PC-3 (cell line): Measurements from ENCODE around the gene RPRD1A.

Experiments
- EZH2 ChIP-seq: fragments of 300-600 bp; sonication (generic); IDR thresholded peaks from one replicate; pipeline ENCODE4 v1.6.1; 2017; ENCODE audit warnings: antibody characterized with exemption, mild to moderate bottlenecking, low read length; ENCODE audit not compliant: unreplicated experiment
- EZH2phosphoT487 ChIP-seq: fragments of 300-600 bp; sonication (generic); IDR thresholded peaks from 2 replicates; pipeline ENCODE4 v1.6.1; 2018; ENCODE audit warnings: mild to moderate bottlenecking, antibody characterized with exemption, low read length, borderline replicate concordance
- TF ChIP-seq, protein P1 (sequence below): fragments of 300-600 bp; sonication (generic); conservative IDR thresholded peaks from 2 replicates; pipeline ENCODE4 v1.5.1; 2017; ENCODE audit warnings: antibody characterized with exemption, low read depth, mild to moderate bottlenecking, low read length

DNA sequence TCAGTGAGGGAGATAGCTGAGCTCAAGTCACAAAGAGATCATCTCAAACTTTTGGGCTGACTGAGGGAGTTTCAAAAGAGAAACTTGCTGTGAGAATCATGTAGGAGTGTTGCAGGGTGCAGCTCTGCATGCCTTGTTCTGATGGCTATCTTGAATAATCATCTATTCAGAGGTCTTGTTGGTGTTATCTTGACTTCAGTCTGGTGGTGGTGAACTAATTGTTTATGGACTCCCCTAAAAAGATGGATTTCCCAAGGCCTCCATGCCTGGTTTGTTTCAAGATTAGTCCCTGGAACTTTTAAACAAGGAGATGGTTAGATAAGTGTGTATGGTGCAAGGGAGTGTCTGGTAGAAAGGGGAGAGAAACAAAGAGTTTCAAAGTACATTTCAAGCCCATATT is 32.0 kb upstream of the RPRD1A start:
- TF ChIP-seq, protein P1, sequence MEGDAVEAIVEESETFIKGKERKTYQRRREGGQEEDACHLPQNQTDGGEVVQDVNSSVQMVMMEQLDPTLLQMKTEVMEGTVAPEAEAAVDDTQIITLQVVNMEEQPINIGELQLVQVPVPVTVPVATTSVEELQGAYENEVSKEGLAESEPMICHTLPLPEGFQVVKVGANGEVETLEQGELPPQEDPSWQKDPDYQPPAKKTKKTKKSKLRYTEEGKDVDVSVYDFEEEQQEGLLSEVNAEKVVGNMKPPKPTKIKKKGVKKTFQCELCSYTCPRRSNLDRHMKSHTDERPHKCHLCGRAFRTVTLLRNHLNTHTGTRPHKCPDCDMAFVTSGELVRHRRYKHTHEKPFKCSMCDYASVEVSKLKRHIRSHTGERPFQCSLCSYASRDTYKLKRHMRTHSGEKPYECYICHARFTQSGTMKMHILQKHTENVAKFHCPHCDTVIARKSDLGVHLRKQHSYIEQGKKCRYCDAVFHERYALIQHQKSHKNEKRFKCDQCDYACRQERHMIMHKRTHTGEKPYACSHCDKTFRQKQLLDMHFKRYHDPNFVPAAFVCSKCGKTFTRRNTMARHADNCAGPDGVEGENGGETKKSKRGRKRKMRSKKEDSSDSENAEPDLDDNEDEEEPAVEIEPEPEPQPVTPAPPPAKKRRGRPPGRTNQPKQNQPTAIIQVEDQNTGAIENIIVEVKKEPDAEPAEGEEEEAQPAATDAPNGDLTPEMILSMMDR, result no peak
- TF ChIP-seq EZH2 (no peak), EZH2phosphoT487 (no peak)
